ENCODE data around the gene ICE2.

ICE2 gene

GRCh38 chr15:60399246-60399915 lies 79.6 kb downstream of the ICE2 start:
- Histone ChIP-seq H4K20me1 (ENCODE audit: low read depth, low read length) (no peaks in the 10 kb centered on the region), H3K27ac (ENCODE audit: low read depth, low read length) (no peak overlapping the region), H3K27me3 (ENCODE audit: low read length) (no peaks in the 10 kb centered on the region), H3K36me3 (ENCODE audit: low read length) (no peaks in the 10 kb centered on the region), H3K9me3 (ENCODE audit: insufficient read depth, low read length) (no peaks in the 10 kb centered on the region), H3K4me2 (ENCODE audit: low read depth, low read length, poor library complexity, severe bottlenecking) (no peak overlapping the region), H3K79me2 (ENCODE audit: insufficient read depth, low read length) (no peaks in the 10 kb centered on the region), H3F3A (ENCODE audit: insufficient read depth) (no peaks in the 10 kb centered on the region), H3K4me3 (ENCODE audit: insufficient read depth, low read length, poor library complexity, severe bottlenecking) (no peak overlapping the region), H2AFZ (ENCODE audit: low read depth, low read length, severe bottlenecking) (no peak overlapping the region), H3K9me2 (replicated peaks; ENCODE audit: insufficient read depth, low read length) (no peaks in the 10 kb centered on the region), H3K9ac (ENCODE audit: low read length) (no peak overlapping the region)
- TF ChIP-seq EZH2phosphoT487 (conservative IDR thresholded peaks at IDR 0.05; ENCODE audit: low read length) (no peak), CTCF (IDR thresholded peaks at IDR 0.05; ENCODE audit: insufficient read depth, low read length, poor library complexity, severe bottlenecking) (no peak)

- no peak within 1 kb of the TSS for H3K27ac ChIP-seq (ENCODE audit: low read depth, low read length)
- H3K4me3 ChIP-seq (ENCODE audit: insufficient read depth, low read length, poor library complexity, severe bottlenecking): peak within 1 kb of the TSS; percentile 57
- no peaks in the 10 kb centered on the region for H3K36me3 ChIP-seq (ENCODE audit: low read length)
- H3F3A ChIP-seq (ENCODE audit: insufficient read depth): no peaks in the 10 kb centered on the region
- H4K20me1 ChIP-seq (ENCODE audit: low read depth, low read length): no peaks in the 10 kb centered on the region
- H2AFZ ChIP-seq (ENCODE audit: low read depth, low read length, severe bottlenecking): peak within 1 kb of the TSS; percentile 88
- no peak for TF ChIP-seq CTCF (IDR thresholded peaks at IDR 0.05; ENCODE audit: insufficient read depth, low read length, poor library complexity, severe bottlenecking)
- TF ChIP-seq EZH2phosphoT487 (conservative IDR thresholded peaks at IDR 0.05; ENCODE audit: low read length): no peak
- H3K4me2 ChIP-seq (ENCODE audit: low read depth, low read length, poor library complexity, severe bottlenecking): peak within 1 kb of the TSS; percentile 83
- no peaks in the 10 kb centered on the region for H3K9me2 ChIP-seq (replicated peaks; ENCODE audit: insufficient read depth, low read length)
- H3K9me3 ChIP-seq (ENCODE audit: insufficient read depth, low read length): no peaks in the 10 kb centered on the region
- H3K27me3 ChIP-seq (ENCODE audit: low read length): no peaks in the 10 kb centered on the region
- H3K79me2 ChIP-seq (ENCODE audit: insufficient read depth, low read length): no peaks in the 10 kb centered on the region
- peak within 1 kb of the TSS; percentile 52 for H3K9ac ChIP-seq (ENCODE audit: low read length)
These were observed 81.0 kb downstream of the ICE2 start, which contains the start of gene ANXA2 for GRCh38 chr15:60397772-60398445. TSS of gene ANXA2 (minus strand) at chr15:60397986. CDS start at chr15:60386075, 11,911 bp downstream.

GRCh38 chr15:60396958-60397771 lies 81.8 kb downstream of the ICE2 start:
- Histone ChIP-seq H3K79me2 (ENCODE audit: insufficient read depth, low read length) (no peaks in the 10 kb centered on the region), H3K27me3 (ENCODE audit: low read length) (no peaks in the 10 kb centered on the region), H3K27ac (ENCODE audit: low read depth, low read length) (no peak overlapping the region), H3K9ac (ENCODE audit: low read length) (peak overlapping the region; percentile 52), H4K20me1 (ENCODE audit: low read depth, low read length) (no peaks in the 10 kb centered on the region), H3K4me2 (ENCODE audit: low read depth, low read length, poor library complexity, severe bottlenecking) (peak overlapping the region; percentile 83), H3K9me2 (replicated peaks; ENCODE audit: insufficient read depth, low read length) (no peaks in the 10 kb centered on the region), H3F3A (ENCODE audit: insufficient read depth) (no peaks in the 10 kb centered on the region), H2AFZ (ENCODE audit: low read depth, low read length, severe bottlenecking) (peak overlapping the region; percentile 88), H3K9me3 (ENCODE audit: insufficient read depth, low read length) (no peaks in the 10 kb centered on the region), H3K36me3 (ENCODE audit: low read length) (no peaks in the 10 kb centered on the region), H3K4me3 (ENCODE audit: insufficient read depth, low read length, poor library complexity, severe bottlenecking) (peak overlapping the region; percentile 57)
- TF ChIP-seq EZH2phosphoT487 (conservative IDR thresholded peaks at IDR 0.05; ENCODE audit: low read length) (no peak), CTCF (IDR thresholded peaks at IDR 0.05; ENCODE audit: insufficient read depth, low read length, poor library complexity, severe bottlenecking) (no peak)

Measured in SU-DHL-6 (cell line).